ENCODE data around the gene ERCC6L2. TPM values are rescaled to one million over a fixed set of nuclear protein-coding genes. Genes with fewer than 3 reads are reported as not detected.

ERCC6L2 gene
- total RNA-seq, 2 donors from 2014 or later: 37.7 to 44.2 TPM

- Mint-ChIP-seq H3K27ac (no peak overlapping the region), H3K4me1 (no peaks in the 10 kb centered on the region), H3K9me3 (peaks cover 6% of the 10 kb centered on the region), H3K4me3 (no peak overlapping the region), H3K27me3 (ENCODE audit: insufficient read depth) (no peaks in the 10 kb centered on the region), H3K36me3 (ENCODE audit: low read depth) (peaks cover 31% of the 10 kb centered on the region)
- no peak overlapping the region for H3K4me3 ChIP-seq (ENCODE audit: low read length)
- DNase-seq: no peak
- no peaks in the 10 kb centered on the region for H3K4me1 ChIP-seq (ENCODE audit: control insufficient read depth, insufficient read depth, low read length)
- 67% methylated on average over 1 of the region's 1 CpG; no CpG with 5 or more reads in 1 of the 2 experiments for WGBS, 2 experiments (ENCODE audit: insufficient coverage in 1 of 2, insufficient read length in 1 of 2)
- H3K9ac ChIP-seq (ENCODE audit: extremely low read depth, low read length, poor library complexity, severe bottlenecking): no peak overlapping the region
- H3K9me3 ChIP-seq (ENCODE audit: control insufficient read depth, low read length): peaks cover 16% of the 10 kb centered on the region
- peaks cover 58% of the 10 kb centered on the region for H3K36me3 ChIP-seq (ENCODE audit: control insufficient read depth, insufficient read depth, low read length)
- no peaks in the 10 kb centered on the region for H3K27me3 ChIP-seq (ENCODE audit: control insufficient read depth, insufficient read depth, low read length, poor library complexity, severe bottlenecking)
- H3K27ac ChIP-seq (ENCODE audit: low read depth, low read length): no peak overlapping the region
- TF ChIP-seq CTCF (conservative IDR thresholded peaks at IDR 0.05): no peak
Observed at GRCh38 chr9:95887926-95888497, 12.5 kb downstream of the ERCC6L2 start.

GRCh38 chr9:95890594-95890993, 15.1 kb downstream of the ERCC6L2 start:
- no peak overlapping the region for H3K4me3 ChIP-seq (ENCODE audit: low read length)
- 89 to 98% methylated on average over 3 to 4 of the region's 4 CpGs for WGBS, 2 experiments (ENCODE audit: insufficient coverage in 1 of 2, insufficient read length in 1 of 2)
- no peaks in the 10 kb centered on the region for H3K4me1 ChIP-seq (ENCODE audit: control insufficient read depth, insufficient read depth, low read length)
- no peak overlapping the region for H3K27ac Mint-ChIP-seq
- no peak overlapping the region for H3K4me3 Mint-ChIP-seq
- H3K9ac ChIP-seq (ENCODE audit: extremely low read depth, low read length, poor library complexity, severe bottlenecking): no peak overlapping the region
- peaks cover 16% of the 10 kb centered on the region for H3K9me3 ChIP-seq (ENCODE audit: control insufficient read depth, low read length)
- H3K36me3 ChIP-seq (ENCODE audit: control insufficient read depth, insufficient read depth, low read length): peaks cover 36% of the 10 kb centered on the region
- H3K27ac ChIP-seq (ENCODE audit: low read depth, low read length): no peak overlapping the region
- H3K36me3 Mint-ChIP-seq (ENCODE audit: low read depth): peaks cover 17% of the 10 kb centered on the region
- no peaks in the 10 kb centered on the region for H3K4me1 Mint-ChIP-seq
- peaks cover 6% of the 10 kb centered on the region for H3K9me3 Mint-ChIP-seq
- H3K27me3 Mint-ChIP-seq (ENCODE audit: insufficient read depth): no peaks in the 10 kb centered on the region
- DNase-seq: no peak
- TF ChIP-seq CTCF (conservative IDR thresholded peaks at IDR 0.05): no peak
- H3K27me3 ChIP-seq (ENCODE audit: control insufficient read depth, insufficient read depth, low read length, poor library complexity, severe bottlenecking): no peaks in the 10 kb centered on the region

GRCh38 chr9:95891067-95891671, 15.7 kb downstream of the ERCC6L2 start:
- 95 to 97% methylated on average over 4 to 7 of the region's 8 CpGs for WGBS, 2 experiments (ENCODE audit: insufficient coverage in 1 of 2, insufficient read length in 1 of 2)
- Mint-ChIP-seq H3K4me1 (no peaks in the 10 kb centered on the region), H3K27ac (no peak overlapping the region), H3K27me3 (ENCODE audit: insufficient read depth) (no peaks in the 10 kb centered on the region), H3K36me3 (ENCODE audit: low read depth) (peaks cover 20% of the 10 kb centered on the region), H3K9me3 (peaks cover 6% of the 10 kb centered on the region), H3K4me3 (no peak overlapping the region)
- peaks cover 16% of the 10 kb centered on the region for H3K9me3 ChIP-seq (ENCODE audit: control insufficient read depth, low read length)
- H3K27me3 ChIP-seq (ENCODE audit: control insufficient read depth, insufficient read depth, low read length, poor library complexity, severe bottlenecking): no peaks in the 10 kb centered on the region
- H3K9ac ChIP-seq (ENCODE audit: extremely low read depth, low read length, poor library complexity, severe bottlenecking): no peak overlapping the region
- H3K27ac ChIP-seq (ENCODE audit: low read depth, low read length): no peak overlapping the region
- peaks cover 34% of the 10 kb centered on the region for H3K36me3 ChIP-seq (ENCODE audit: control insufficient read depth, insufficient read depth, low read length)
- H3K4me1 ChIP-seq (ENCODE audit: control insufficient read depth, insufficient read depth, low read length): no peaks in the 10 kb centered on the region
- no peak for DNase-seq
- TF ChIP-seq CTCF (conservative IDR thresholded peaks at IDR 0.05): no peak
- no peak overlapping the region for H3K4me3 ChIP-seq (ENCODE audit: low read length)
